Neural cell (in vitro differentiated cells): ENCODE measurements around the gene BAG5.

Experiments used
- CTCF ChIP-seq: fragments of 450-650 bp; IDR thresholded peaks from 2 replicates; pipeline ENCODE4 v1.5.1; 2014; ENCODE audit warnings: antibody characterized with exemption, mild to moderate bottlenecking, moderate library complexity; ENCODE audit not compliant: poor library complexity, severe bottlenecking
- EP300 ChIP-seq: fragments of 450-650 bp; conservative IDR thresholded peaks from 2 replicates; pipeline ENCODE4 v1.6.1; 2014; ENCODE audit warnings: antibody characterized with exemption, mild to moderate bottlenecking, moderate library complexity; ENCODE audit not compliant: poor library complexity, severe bottlenecking
- POLR2AphosphoS5 ChIP-seq: IDR thresholded peaks from 2 replicates; pipeline ENCODE4 v1.6.1; 2012

GRCh38 chr14:103581954-103582703 is 19.7 kb upstream of the BAG5 start:
- no peak for TF ChIP-seq CTCF
- TF ChIP-seq POLR2AphosphoS5 = no peak
- no peak for TF ChIP-seq EP300
